ENCODE data around the gene NUP133.
"Not testable (repeated sequence)": the region's sequence is repeated elsewhere in the genome, so short reads cannot be mapped to it uniquely, and the experiment has no call there.

Gene NUP133

DNA sequence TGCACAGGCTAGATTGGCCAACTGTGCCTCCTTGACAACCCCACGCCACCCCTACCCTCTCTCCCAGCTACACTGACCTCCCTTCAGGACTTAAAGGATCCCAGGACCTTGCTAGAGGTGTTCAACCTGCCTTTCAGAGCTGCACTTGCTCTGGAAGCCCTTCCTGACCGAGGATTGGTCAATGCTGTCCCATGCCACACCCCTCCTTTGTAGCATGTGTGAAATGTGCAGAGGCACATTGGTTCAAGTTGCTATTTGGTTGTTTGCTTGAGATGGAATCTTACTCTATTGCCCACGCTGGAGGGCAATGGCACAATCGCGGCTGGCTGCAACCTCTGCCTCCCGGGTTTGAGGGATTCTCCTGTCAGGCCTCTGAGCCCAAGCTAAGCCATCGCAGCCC is 96.1 kb downstream of the NUP133 start:
- no peak for DNase-seq (ENCODE audit: low read depth in 3 of 3)

GRCh38 chr1:229411434-229412055 is 96.6 kb downstream of the NUP133 start:
- DNase-seq (ENCODE audit: low read depth in 3 of 3): no peak

DNA sequence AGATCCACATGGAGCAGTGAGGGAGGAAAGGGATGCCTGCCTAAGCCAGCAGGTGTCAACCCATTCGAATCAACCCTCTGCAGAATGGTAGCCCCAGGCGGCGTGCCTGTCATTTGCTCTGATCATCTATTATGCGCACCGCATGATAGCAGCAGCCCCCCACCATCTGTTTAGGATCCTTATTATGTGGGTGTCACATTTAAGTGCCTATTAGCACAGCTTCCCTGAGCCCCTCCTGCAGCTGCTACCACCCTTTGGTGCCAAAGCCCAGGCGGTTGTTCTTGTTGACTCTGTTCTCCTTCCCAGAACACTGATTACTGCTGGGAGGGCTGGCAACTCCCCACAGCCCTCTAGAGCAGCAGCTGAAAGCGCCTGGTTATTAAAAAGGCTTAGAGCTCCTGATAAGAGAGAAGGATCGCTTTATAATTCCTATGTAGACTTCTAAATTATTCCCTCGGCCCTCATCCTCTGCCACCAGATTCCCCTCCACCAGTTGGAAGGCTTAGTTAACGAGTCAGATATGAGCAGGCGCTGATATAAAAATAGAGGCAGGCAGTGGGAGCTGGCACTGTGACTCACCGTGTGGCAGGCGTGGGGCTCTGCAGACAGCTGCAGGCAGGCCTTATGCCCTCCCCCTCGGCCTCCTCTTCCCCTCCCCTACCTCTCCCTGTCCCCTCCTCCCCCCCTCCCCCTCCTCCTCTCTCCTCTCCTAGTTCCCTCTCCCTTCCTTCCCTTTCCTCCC is 97.3 kb downstream of the NUP133 start:
- DNase-seq (ENCODE audit: low read depth in 3 of 3): no peak

DNA sequence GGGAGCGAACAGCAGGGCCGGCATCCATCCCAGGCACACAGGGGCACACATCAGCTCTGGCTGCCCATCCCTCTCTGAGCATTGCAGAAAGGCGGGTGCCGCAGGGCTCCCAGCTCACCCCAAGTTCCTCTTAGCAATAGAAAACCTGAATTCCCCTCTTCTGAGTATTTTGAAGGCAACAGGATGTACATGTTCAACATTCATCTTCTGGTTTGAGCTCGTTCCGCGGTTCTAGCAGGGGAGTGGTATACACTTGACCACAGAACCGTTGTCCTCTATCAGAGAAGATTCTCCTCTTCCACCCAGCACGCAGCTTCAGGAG is 97.8 kb downstream of the NUP133 start:
- DNase-seq (ENCODE audit: low read depth in 3 of 3): no peak

DNA sequence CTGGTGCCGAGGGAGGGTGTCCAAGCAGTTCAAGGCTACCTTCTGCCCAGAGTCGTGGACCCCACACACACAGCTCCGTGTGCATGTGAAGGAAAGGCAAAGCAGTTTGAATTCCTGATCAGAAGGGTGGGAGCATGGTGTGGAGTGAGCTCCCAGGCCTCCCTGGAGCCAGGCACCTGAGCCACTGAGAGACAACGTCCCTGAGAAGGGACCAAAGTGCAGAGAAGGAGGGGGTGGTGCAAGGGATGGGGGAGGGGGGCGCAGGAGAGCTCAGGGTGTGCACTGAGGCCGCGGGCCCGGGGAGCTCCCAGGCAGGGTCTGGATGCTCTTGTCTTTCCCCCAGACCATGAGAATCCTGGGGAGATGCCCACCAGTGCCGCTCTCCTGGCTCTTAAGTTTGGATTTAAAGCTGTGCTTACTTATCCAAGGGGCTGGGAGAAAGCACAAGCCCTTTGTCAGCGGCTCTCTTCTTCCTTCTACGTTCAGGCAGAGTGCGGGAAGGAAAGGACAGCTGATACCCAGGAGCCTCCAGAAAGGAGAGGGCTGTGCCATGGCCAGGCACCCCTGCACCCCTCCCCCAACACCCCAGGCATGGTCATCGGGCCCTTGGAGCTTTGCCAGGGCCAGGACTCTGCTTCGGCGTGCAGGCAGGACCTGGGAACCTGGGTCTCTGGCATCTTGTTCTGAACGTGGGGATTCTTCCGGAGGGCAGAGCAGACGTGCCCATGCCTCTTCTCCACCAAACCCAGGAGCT is 98.3 kb downstream of the NUP133 start:
- DNase-seq (ENCODE audit: low read depth in 3 of 3): no peak

DNA sequence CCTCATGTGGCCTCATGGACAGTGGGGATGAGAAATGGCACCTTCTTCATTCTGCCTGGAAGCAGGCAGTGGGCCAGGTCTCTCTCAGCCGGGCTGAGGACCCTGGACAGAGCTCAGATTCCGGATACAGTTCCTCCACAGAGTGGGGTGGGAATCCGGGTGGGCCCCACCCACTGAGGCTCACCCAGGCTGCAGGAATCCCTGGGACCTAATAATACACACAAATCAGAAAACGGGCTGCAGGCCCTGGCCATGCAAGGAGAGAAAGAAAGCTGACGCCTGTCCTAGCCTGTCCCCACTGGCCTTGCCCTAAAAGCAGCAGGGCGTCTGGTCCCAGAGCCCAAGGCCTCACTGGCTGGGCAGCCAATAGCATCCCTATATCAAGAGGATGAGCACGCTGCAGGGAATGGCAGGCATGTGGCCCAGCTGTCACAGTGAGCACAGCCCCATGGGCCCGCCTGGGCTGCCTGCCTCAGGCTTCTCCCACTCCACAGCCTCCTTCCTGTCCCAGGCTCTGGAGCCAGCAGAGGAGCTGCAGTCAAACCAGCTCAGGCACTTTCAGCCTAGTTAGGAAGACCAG is 99.6 kb downstream of the NUP133 start:
- no peak for DNase-seq (ENCODE audit: low read depth in 3 of 3)

DNA sequence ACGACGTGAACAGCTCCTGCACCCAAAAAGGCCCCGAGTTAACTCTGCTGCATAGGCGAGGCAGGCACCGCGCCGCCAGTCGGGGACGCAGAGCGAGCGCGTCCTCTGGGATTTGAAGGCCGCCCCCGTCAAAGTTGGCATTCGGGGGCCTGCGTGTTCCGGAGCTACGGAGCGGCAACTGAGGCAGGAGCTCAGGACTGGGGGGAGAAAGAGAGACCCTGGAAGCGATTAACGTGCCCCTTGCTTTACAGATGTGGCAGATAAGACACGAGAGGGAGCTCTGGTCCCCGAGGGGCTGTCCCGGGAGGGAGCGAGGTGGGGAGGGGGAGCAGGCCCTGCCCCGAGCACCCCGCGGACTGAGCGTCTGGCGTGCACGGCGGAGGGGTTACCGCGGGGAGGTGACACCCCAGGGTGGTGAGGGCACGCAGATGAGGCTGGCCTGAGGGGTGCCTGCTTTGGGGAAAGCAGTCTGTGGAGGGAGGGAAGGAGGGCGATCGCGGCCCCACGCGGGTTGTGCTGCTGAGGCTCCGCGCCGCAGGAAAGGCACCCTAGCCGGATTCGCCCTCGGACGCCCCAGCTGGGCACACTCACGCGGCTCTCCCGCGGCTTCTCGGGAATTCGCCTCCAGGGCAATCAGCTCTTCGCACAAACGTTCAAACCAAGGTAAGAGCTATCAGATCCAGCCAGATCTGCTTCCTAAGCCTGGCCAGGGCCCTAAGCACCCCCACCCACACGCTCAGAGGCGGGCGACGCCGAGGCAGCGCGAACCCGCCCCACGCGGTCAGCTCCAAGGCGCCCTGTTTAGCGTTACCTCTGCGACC is 100.7 kb downstream of the NUP133 start:
- no peak for DNase-seq (ENCODE audit: low read depth in 3 of 3)

DNA sequence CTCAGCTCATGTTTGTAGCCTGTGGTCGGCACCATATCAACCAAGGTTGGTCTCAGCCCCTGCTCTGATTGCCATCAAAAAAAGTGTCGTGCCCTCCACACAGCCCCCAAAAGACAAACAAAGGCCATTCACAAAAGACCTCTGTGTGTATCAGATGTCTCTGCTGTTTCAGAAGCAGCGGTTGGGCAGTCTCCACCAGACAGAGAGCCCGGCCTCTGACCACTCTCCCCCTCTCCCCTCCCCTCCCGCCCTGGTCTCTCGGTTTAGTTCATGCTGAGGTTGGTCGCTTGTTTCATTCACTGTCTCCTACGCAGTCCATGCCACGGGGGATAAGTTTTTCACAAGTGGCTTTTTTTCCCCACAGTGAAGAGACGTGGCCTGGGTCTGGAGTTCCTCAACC is 101.3 kb downstream of the NUP133 start:
- DNase-seq (ENCODE audit: low read depth in 3 of 3): no peak

- DNase-seq (ENCODE audit: low read depth in 3 of 3): no peak
Measured at GRCh38 chr1:229403573-229403972, 104.6 kb downstream of the NUP133 start.

- no peak for DNase-seq (ENCODE audit: low read depth in 3 of 3)
Measured at GRCh38 chr1:229402993-229403392, 105.1 kb downstream of the NUP133 start.

DNA sequence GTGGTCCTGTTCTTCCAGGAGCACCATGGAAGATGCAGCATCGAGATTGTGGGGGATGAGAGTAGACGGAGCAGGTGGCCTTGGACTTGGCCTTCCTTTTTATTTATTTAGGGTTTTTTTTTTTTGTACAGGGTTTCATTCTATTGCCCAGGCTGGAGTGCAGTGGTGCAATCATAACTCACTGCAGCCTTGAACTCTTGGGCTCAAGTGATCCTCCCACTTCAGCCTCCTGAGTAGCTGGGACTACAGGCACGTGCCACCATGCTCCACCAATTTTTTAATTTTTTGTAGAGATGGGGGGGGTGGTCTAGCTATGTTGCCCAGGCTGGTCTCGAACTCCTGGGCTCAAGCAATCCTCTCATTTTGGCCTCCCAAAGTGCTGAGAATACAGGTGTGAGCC is 105.8 kb downstream of the NUP133 start:
- DNase-seq (ENCODE audit: low read depth in 3 of 3): not testable (repeated sequence)

GRCh38 chr1:229397762-229398161 is 110.4 kb downstream of the NUP133 start:
- no peak for DNase-seq (ENCODE audit: low read depth in 3 of 3)

DNA sequence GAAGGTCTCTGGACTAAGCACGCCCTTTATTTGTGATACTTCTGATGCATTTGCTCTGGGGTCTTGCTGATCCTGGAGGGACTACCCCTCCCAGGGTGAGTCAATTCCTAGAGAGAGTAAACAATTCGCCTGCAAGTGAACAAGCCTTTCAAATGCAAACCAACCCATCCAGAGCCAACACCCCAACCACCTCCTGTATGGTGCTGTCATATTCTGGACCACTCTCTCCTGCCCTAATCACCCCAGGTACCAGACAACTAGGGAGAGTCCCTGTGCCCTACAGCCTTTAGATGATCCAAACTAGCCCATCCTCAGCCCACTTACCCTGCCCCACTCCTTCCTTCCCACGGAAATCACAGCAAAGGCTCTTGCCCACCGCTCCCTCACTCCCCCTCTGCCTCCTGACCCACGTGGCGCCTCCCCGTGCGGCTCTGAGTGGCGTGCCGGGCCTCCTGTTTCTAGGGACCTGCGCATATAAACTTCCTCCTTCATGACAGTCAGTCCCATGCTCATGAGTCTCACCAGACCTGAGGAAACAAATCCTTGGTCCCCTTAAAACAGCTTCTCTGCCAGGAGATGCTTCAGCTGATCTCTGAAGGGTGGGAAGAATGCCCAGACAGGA is 111.4 kb downstream of the NUP133 start:
- DNase-seq (ENCODE audit: low read depth in 3 of 3): no peak

DNA sequence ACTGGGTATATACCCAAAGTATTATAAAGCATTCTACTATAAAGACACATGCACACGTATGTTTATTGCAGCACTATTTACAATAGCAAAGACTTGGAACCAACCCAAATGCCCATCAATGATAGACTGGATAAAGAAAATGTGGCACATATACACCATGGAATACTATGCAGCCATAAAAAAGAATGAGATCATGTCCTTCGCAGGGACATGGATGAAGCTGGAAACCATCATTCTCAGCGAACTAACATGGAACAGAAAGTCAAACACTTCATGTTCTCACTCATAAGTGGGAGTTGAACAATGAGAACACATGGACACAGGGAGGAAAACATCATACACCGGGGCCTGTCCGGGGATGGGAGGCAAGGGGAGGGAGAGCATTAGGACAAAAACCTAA is 113.6 kb downstream of the NUP133 start:
- not testable (repeated sequence) for DNase-seq (ENCODE audit: low read depth in 3 of 3)

DNA sequence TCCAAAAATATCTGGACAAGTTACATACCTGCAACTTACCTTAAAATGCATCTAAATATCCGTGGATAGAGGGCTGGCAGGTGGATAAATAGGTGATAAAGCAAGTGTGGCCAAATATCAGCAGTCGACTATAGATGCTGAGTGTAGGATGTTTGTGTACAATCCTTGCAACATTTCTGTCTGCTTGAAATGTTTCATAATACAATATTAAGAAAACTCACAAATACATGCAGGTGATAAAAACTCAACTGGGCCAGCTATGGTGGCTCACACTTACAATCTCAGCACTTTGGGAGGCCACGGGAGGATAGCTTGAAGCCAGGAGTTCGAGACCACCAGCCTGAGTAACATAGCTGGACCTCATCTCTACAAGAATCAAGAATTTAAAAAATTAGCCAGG is 115.2 kb downstream of the NUP133 start:
- no peak for DNase-seq (ENCODE audit: low read depth in 3 of 3)

Data from stimulated activated CD4-positive, alpha-beta T cell treated with anti-CD3 and anti-CD28 coated beads, TNF-alpha, amount 100 ng/mL, for 48 hours (primary cell).